HG03039 (cell line): Measurements from ENCODE around the gene TMTC1.
"Not testable (repeated sequence)": the region's sequence is repeated elsewhere in the genome, so short reads cannot be mapped to it uniquely, and the experiment has no call there.

Experiments used
- ATAC-seq: cut with Tn5 transposase; IDR thresholded peaks from one replicate; pipeline ENCODE4 v1.9.1; 2021; ENCODE audit warnings: mild to moderate bottlenecking, moderate library complexity; ENCODE audit not compliant: unreplicated experiment

TMTC1 gene

DNA sequence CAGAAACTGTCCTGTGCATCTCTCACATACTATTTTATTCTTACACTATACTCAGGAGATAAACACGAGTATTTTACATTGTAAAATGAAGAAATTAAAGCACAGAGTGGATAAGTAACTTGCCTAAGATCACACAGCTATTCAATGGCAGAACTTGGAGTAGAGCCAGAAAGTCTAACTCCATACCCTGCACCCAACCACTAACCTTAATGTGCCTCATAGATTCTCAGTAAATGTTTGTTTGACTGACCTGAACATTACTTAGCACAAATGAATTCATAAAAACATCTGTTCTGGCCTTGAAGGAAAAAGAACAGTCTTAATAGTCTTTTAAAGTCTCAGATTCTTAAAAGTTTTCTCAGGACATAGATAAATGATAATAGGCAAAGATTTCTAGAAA lies 202.8 kb downstream of the TMTC1 start:
- ATAC-seq, result no peak

DNA sequence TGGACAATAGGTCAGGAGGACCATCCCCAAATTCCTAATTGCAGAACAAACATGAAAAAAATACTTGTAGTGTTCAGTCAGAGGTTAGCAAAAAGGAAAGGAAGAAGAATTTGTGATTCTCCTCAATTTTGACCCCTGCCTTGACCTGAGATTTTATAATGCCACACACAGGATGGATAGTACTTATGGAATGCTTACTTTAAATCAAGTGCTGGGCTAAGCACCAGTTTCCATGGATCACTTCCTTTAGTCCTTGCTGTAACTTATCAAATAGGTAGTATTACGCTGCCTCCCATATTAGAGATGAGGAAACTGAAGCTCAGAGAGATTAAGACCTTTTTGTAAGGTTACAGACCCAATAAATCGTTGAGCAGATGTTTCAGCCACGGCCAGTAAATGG lies 205.0 kb downstream of the TMTC1 start:
- ATAC-seq, result no peak

DNA sequence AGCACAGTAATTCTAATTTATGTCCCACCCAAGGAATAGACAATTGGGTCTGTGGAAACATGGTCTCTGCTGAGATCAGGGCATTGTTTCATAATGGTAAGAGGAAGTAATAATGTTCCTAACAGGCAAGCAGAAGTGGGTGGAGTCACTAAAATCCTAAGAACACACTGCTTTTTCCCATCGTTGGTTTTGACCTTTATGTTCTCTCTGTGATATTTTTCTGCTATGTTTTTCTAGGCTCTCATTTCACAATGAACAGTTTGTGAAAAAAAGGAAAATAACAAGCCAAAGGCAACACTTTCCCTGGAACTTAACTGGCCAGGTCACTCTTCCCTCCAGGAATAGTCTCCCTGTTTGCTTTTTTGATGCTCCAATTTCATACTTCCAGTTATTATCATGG lies 205.7 kb downstream of the TMTC1 start:
- no peak for ATAC-seq

DNA sequence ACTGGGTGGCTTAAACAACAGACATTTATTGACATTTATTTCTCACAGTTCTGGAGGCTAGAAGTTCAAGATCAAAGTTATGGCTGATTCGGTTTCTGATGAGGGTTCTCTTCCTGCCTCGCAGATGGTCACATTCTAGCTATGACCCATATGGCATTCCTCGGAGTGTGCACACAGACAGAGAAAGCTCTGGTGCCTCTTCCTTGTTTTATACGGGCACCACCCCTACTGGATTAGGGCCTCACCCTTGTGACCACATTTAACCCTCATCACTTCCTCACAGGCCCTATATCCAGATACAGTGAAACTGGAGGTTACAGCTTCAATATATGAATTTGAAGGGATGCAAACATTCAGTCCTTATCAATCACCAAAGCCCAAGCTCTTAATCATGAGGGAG lies 209.2 kb downstream of the TMTC1 start:
- ATAC-seq, result no peak

DNA sequence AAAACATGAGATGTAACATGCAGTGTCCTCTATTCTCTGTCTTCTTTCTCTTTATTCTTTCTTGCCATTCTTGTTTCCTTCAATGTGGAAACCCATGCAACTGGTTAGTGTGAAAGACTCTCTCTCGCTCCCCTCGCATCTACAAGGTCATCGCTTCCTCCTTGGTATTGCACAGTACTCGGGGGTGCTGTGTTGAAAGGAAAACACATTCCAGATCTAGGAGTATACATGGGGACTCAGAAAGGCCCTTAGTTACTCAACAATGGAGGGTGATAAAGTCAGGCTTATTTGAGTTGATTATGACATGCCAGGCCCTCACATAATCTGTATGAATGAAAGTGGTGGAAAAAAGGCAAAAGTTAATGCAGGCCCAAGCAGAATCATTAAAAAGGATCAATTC lies 210.8 kb downstream of the TMTC1 start:
- no peak for ATAC-seq

DNA sequence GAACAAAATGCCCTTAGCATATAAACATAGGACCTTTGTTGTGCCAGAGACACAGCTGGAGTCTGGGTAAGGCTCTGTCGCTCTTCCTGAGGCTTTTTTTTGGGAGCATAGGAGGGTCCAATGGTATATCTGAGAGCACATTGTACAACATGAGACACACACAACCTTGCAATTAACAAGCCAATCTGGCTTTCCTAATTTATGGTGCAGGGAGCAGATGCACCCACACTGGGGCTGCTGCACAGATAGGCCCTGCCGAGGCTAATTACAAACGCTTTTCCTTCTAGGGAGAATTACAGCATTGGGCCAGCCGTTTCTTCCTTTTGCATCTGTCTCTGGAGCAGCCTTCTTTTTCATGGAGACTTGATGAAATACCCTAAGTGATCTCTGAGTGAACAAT lies 211.3 kb downstream of the TMTC1 start:
- ATAC-seq, result no peak

DNA sequence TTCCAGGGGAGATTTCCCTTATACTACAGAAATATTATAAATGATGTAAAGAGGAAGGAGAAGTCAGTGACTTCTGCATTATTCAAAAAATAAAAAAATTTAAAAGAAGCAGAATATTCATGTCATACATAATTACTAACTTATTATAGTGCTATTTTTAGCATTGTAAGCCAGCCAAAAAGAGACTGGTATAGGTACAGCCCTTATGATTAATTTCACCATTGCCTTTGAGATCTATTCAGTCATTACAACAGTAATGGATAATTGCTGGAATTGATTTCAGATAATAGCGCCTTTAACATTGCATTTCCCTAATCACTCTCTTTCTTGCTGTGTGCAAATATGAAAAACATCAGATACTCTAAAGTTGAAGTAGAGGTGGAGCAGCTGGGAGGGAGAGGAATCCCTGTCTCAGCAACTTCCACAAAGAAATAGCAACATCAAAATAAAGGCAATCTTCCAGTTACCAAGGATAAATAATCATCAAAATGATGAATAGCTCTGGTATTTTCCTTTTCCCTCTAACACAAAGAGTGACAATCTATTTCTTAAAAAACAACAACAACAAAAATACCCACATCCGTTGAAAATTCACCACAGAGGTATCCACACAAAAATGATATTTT lies 214.5 kb downstream of the TMTC1 start:
- no peak for ATAC-seq

DNA sequence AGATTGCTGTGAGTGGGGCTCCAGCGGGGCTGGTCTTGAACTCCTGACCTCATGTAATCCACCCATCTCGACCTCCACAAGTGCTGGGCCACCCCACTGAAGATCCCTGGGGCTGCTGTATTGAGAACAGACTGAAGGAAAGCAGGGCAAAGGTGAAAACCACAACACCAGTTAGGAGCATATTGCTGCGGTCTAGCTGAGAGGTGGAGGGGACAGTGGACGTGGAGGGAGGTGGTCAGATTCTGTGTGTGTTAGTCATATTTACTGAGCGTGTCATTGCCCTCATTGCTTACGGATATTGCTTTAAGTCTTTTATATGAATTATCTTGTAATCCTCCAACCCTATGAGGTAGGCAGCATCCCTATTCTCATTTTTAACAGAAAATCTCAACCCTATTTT lies 217.3 kb downstream of the TMTC1 start:
- ATAC-seq, result no peak

DNA sequence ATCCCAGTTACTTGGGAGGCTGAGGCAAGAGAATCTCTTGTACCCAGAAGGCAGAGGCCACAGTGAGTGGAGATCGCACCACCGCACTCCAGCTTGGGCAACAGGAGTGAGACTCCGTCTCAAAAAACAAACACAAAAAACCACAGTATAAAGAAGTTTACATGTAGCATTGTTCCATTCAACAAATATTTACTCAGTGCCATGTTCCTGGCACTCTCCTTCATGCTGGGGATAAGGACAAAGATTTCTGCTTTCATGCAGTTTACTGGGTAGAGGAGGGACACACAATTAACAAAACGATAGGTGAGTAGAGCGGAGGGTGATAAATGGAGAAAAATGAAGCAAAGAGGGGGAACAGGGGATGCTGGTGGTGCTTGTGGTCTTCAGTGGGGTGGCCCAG lies 218.0 kb downstream of the TMTC1 start:
- no peak for ATAC-seq

DNA sequence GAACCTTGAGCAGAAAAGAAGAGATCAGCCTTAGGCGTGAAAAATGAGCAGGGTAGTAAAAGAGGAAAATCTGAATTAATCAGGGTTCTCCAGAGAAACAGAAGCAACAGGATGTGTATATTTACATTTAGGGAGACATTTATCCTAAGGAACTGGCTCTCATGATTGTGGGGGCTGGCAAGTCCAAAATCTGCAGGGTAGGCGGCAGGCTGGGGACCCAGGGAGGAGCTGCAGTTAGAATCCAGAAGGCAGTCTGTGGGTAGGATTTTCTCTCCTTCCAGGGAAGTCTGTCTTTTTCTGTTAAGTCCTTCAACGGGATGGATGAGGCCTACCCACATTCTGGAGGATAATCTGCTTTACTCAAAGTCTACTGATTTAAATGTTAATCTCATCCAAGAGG lies 218.8 kb downstream of the TMTC1 start:
- no peak for ATAC-seq

DNA sequence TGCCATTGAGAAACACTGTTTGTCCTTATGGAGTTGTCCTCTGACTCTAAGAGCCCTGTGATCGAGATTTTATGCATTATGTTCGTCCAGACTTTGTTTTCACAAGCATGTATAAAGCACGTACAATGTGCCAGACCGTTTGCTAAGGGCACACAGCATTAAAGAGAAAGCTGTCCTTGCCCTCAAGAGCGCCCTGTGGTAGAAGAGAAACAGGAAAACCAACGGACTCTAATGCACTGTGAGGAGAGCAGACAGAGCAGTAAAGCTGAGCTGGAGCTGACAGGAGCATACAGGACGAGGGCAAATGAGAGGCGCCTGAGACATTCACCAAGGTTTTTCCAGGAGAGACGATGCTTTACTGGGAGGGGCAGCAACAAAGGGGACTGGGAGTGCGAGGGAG lies 220.1 kb downstream of the TMTC1 start:
- no peak for ATAC-seq

DNA sequence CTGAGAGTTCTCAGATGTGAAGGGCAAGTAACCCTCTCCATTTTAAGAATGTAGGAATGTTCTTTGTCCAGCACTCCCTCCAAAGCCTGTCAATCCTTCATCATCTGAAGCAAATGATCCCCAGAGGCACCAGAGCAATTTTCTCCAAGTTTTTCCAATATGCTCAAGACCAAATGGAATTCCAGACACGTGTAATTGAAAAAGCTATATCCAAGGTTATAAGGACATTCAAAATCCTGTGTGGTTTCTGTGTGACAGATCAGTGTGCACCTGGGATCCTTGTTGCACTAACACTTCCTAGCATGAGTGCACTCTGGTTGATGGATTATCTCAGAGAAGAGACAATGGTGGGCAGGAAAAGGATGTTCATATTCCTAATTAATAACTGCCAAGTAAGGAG lies 220.7 kb downstream of the TMTC1 start:
- ATAC-seq, result no peak

DNA sequence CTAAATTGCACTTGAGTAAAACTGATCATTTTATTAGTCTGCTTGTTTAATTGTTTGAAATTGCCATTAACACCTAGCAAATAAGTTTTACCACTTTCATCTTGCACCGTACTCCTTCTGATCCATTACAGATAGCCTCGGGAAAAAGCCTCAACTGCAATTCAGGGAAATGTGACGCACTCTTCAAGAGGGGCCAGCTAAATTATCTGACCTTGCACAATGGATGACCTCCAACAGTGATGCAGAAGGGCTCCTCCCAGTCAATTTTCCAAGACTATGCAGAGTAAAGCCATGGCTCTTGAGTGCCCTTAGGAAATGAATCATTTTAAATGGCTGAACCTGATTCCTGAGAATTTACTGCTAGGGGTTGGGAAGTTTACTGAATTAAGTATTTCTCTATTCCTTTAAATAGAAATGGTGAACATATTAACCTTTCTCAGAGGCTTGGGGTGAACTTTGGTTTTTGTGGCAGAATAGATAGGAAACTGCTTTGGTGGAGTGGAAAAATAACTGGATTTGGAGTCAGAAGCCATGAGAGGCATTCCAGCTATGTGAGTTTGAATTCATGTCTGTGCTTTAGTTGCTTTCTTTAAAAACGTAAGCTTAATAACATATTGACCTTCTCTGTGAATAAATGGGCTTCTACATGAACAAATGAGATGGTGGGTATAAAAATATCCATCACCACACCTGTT lies 221.5 kb downstream of the TMTC1 start:
- ATAC-seq, result no peak

DNA sequence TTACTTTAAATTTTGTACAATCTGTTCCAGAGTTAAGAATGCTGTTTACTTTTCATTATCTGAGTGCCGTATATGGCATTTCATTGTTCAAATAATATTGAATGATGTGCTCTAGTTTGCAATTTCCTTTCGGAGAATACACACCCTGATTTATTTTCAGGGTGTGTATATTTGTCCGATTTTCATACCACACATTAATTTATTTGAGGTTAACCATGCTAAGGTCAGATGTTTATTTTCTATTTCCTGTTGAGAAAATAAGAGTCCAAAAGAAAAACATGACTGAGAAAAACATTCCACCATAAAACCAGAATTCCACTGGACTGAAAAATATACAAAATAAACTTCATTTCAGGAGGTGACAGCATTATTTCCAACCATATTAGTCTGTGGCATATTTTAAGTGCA lies 222.1 kb downstream of the TMTC1 start:
- ATAC-seq, result no peak

DNA sequence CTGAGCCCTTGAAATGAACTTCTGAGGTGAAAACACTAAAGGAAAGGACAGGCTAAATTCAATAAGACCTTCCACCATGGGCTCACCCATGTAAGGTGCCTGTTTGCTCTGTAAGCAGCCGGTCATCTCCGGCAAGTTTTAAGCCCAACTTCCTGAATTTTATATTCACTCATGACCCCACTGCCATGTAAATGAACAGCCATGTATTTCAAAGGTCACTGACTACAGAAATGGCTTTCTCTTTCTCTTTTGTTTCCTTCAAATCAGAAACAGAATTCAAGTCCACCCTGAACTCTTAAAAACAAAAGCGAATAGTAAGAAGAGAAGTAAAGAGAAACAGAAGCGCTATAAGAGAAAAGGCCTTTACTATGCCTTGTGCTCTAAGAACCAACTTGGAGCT lies 224.5 kb downstream of the TMTC1 start:
- no peak for ATAC-seq

DNA sequence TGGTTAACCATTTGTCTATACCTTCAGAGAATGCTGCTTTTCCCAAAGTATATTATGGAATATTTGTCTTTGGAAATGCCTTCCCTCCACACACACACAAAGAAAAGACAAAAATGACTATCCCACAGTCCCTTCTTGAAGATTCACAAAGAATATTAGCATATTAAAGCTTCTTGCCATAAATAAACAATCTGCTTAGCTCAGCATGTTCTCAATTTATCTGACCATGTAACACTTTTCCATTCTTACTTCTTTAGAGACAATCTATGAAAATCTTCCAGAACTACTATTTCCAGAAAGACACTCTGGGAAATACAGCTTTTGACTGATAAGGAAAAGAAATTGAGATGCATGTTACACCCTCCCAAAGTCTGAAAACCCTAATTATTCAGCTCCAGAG lies 227.4 kb downstream of the TMTC1 start:
- ATAC-seq, result no peak

DNA sequence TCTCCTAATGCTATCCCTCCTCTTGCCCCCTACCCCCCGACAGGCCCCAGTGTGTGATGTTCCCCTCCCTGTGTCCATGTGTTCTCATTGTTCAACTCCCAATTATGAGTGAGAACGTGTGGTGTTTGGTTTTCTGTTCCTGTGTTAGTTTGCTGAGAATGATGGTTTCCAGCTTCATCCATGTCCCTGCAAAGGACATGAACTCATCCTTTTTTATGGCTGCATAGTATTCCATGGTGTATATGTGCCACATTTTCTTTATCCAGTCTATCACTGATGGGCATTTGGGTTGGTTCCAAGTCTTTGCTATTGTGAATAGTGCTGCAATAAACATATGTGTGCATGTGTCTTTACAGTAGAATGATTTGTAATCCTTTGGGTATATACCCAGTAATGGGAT lies 228.3 kb downstream of the TMTC1 start:
- ATAC-seq, result not testable (repeated sequence)

DNA sequence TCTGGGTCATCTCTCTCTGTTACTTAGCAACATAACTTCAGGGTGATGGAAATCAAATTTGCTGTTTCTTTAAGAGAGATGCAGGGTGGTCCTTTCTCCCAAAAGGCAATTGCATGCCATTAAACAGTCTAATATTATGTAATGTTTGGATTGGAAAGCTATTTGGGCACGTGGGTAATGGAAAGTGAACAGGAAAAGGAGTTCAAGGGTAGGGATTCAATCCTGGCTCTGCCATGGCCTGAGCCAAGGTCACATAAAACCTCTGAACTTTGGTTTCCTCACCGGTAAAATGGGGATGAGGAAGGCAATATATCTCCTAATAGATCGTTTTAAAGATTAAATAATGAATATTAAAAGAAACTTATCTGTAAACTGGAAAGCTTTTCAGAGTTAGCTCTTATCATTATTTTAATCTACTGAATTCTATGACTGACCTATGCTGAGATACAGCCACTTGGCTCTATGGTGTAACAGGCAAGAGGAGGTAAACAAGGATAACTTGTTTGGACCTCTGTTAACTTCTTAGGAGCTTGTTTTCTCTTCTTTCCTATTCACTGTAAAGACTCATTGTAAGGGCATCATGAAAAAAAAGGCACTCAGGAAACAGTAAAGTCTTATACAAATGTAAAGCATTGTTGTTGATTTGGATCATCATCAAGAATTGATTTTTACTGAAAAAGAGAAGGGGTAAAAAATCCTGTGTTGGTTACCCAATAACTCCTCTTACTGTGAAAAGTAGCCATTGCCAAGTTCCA lies 230.6 kb downstream of the TMTC1 start:
- no peak for ATAC-seq

DNA sequence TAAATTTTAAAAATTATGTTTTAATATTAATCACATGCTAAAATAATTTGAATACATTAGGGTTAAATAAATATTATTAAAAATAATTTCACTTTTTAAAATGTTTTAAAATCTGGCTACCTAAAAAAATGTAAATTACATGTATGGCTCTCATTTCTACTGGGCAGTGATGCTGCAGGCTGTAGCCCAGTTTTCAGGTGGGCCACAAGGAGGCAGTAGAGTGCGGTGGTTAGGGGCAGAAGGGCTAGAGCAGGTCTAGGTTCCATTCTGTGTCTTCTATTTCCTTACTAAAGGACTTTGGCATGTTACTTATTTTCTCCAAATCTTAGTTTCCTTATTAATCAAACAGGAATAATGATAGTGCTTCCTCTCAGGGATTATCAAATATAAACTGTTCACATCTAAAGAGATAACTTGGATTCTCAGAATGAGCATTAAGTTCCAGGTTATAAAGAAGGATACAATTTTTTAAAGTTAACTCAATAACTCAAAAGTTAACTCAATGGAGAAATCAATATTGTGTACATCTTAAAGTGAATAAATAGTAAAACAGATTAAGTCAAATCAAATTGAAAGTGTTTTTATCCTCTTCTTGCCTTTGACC lies 231.3 kb downstream of the TMTC1 start:
- ATAC-seq, result peak; percentile 79

DNA sequence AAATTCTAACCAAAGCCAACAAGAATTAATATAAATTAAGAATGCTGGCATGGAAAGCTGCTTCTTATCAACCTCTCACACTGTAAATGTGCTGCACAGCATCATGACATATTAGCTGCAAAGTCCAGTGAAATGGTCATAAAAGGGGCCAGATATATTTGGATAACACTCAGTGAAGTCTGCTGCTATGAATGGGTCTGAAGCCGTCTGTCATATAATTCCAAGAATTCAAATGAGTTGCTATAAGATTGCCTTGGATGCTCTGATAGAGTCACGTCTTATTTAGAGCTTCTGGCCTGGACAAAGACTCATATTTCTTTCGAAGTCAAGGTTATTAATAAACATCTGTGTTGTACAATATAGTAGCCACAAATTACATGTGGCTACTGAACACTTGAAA lies 231.9 kb downstream of the TMTC1 start:
- ATAC-seq, result no peak

DNA sequence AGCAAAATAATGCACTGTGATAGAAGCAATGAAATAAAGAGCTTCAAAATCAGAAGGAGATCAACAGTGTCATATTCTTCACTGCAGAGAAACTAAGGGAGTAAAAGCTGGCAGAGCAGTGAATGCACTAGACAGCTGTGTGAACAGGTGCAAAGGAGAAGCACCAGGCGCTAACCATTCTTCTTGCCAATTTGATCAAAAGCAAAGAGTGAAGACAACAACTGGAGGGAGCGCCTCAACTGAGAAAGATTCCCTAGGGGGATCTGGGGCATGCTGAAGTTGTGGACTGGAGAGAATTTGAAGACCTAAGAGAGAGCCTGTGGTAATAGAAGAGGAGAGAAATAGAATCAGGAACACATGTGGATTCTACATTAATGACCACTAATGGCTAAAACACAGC lies 235.9 kb downstream of the TMTC1 start:
- no peak for ATAC-seq

DNA sequence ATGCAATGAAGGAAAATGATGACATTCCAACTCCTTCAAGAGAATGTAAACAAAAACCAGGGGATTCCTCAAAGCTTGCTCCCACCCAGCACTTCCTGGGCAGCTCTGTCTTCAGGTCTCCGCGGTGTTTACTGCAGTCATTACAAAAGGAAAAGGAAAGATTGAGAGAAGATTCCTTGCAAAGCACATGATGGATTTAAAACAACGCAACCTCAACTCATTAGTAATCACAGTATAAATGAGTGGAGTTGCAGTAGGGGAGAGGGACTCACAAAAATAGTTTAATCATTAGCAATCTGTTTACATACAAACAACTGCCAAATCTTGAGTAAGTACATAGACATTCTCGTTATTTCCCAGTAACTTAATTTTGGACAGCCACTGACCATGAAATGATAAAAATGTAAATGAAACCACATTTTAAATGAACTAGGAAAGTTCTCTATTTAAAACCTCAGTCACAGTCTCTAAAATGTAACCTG lies 236.6 kb downstream of the TMTC1 start:
- no peak for ATAC-seq
